ENCODE measurements around the gene TBX15. TPM values are rescaled to one million over a fixed set of nuclear protein-coding genes. Genes with fewer than 3 reads are reported as not detected.
A peak's percentile ranks its signal among the peaks of the same experiment; 100 is the strongest.

The TBX15 gene
- total and polyA plus RNA-seq, 9 of the 15 experiments (the other 6 are each of a cell fraction or from before 2014, with no cell fraction given), result 0.03 to 3.4 (median 2.3) TPM

DNA sequence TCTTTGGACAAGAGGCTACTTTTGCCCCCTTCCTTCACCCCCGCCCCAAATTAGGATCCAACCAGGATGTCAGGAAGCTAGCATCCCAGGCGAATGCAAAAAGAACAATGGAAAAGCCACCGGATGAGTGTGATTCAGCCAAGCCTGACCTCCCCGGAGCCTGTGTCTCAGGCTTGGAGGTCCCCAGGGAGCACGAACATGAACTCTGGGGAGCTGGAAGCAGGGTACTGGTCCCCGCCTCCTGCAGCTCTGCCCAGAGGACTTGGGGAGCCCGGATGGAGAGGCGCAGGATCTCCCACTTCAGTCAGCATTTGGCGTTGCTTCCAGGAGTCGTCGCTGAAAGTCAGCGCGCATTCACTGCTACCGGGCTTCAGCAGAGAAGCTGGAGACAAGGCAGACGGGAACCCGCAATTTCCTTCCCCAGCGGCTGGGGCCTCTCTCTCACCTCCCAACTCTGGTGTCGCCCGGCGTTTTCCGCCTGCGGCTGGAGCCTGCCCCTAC, 1.8 kb upstream of the TBX15 start:
- BruUV-seq (replicated peaks), result no TSS peak
- no peak overlapping the region for H2AFZ ChIP-seq (ENCODE audit: low read depth, low read length)
- in situ Hi-C loops (cut with MboI), result no loop called here
- no peak overlapping the region for H3K4me2 ChIP-seq (ENCODE audit: insufficient read depth, low read length)
- H3K4me3 ChIP-seq, result no peak overlapping the region
- peaks cover 0 to 18% of the 10 kb centered on the region in 2 experiments; a peak in 3 of 5 replicates for H3K4me1 ChIP-seq (replicated peaks in 1 of 2; ENCODE audit: control insufficient read depth in 2 of 2, insufficient read depth in 2 of 2, low read length in 2 of 2)
- ATAC-seq (no peak), DNase-seq (ENCODE audit: extremely low read depth in 1 of 4, low spot score in 3 of 4) (no peak), FAIRE-seq (no peak)
- peaks cover 5% of the 10 kb centered on the region; the same call in 1 of the 3 replicates for H3K79me2 ChIP-seq (ENCODE audit: control insufficient read depth, insufficient read depth, low read length)
- intact Hi-C loops (cut with micrococcal nuclease), result loop anchor here (2.0 kb wide), 1 partner anchor 27 kb away; no protein-coding TSS in a partner anchor
- no peak overlapping the region for H3K9ac ChIP-seq (ENCODE audit: insufficient read depth in 1 of 2, low read depth in 2 of 2, low read length in 2 of 2)
- ChIA-PET CTCF (ENCODE audit: low intra/inter-chr PET ratio) (no interaction called here), POLR2A (interaction anchor here (0.6 kb wide), 1 partner anchor 14 kb away, joined by 3 read pairs; no protein-coding TSS in a partner anchor)
- peaks cover 72 to 94% of the 10 kb centered on the region in 2 experiments for H3K27me3 ChIP-seq (ENCODE audit: control insufficient read depth in 2 of 2, insufficient read depth in 2 of 2, low read length in 2 of 2)
- H3K9me1 ChIP-seq (ENCODE audit: control insufficient read depth, insufficient read depth, low read length), result no peaks in the 10 kb centered on the region
- no peaks in the 10 kb centered on the region for H3K9me3 ChIP-seq (replicated peaks; ENCODE audit: control insufficient read depth, insufficient read depth, low read depth, low read length)
- H3K27ac ChIP-seq (ENCODE audit: extremely low read depth, low read depth, low read length), result no peak overlapping the region
- no peaks in the 10 kb centered on the region for H4K20me1 ChIP-seq (replicated peaks; ENCODE audit: control insufficient read depth, insufficient read depth, low read length)
- WGBS (ENCODE audit: insufficient coverage, low coverage, missing lambda C conversion rate), result 27% methylated on average over 22 of the region's 22 CpGs
- no peaks in the 10 kb centered on the region for H3K36me3 ChIP-seq (ENCODE audit: control insufficient read depth, insufficient read depth, low read length)
- no peak for TF ChIP-seq RNF2 (IDR thresholded peaks at IDR 0.05)
- TF ChIP-seq, protein P1, sequence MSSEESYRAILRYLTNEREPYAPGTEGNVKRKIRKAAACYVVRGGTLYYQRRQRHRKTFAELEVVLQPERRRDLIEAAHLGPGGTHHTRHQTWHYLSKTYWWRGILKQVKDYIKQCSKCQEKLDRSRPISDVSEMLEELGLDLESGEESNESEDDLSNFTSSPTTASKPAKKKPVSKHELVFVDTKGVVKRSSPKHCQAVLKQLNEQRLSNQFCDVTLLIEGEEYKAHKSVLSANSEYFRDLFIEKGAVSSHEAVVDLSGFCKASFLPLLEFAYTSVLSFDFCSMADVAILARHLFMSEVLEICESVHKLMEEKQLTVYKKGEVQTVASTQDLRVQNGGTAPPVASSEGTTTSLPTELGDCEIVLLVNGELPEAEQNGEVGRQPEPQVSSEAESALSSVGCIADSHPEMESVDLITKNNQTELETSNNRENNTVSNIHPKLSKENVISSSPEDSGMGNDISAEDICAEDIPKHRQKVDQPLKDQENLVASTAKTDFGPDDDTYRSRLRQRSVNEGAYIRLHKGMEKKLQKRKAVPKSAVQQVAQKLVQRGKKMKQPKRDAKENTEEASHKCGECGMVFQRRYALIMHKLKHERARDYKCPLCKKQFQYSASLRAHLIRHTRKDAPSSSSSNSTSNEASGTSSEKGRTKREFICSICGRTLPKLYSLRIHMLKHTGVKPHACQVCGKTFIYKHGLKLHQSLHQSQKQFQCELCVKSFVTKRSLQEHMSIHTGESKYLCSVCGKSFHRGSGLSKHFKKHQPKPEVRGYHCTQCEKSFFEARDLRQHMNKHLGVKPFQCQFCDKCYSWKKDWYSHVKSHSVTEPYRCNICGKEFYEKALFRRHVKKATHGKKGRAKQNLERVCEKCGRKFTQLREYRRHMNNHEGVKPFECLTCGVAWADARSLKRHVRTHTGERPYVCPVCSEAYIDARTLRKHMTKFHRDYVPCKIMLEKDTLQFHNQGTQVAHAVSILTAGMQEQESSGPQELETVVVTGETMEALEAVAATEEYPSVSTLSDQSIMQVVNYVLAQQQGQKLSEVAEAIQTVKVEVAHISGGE (CRISPR knock-in tag; IDR thresholded peaks at IDR 0.05), result peak in 1 of 3 experiments; percentile 29; a peak in 1 of 6 replicates
